Activated effector memory CD4-positive, alpha-beta T cell treated with anti-CD3 and anti-CD28 coated beads, Interleukin-2, amount 50 U/mL, for 16 hours (primary cell): ENCODE measurements around the gene GLRB.
"Not testable (repeated sequence)": the region's sequence is repeated elsewhere in the genome, so short reads cannot be mapped to it uniquely, and the experiment has no call there.

ENCODE experiments used
- DNase-seq: peaks from one replicate; pipeline ENCODE4 v3.0.0-alpha.2; 2020

The GLRB gene

GRCh38 chr4:157141976-157142375 lies 66.0 kb downstream of the GLRB start:
- no peak for DNase-seq

- DNase-seq = no peak
Observed at GRCh38 chr4:157143369-157143768, 67.4 kb downstream of the GLRB start.

GRCh38 chr4:157151711-157152110 lies 75.8 kb downstream of the GLRB start:
- no peak for DNase-seq

GRCh38 chr4:157165935-157166610 lies 90.1 kb downstream of the GLRB start:
- DNase-seq = no peak

- DNase-seq = no peak
Observed at GRCh38 chr4:157170321-157170720, 94.4 kb downstream of the GLRB start.

- no peak for DNase-seq
Observed at GRCh38 chr4:157172011-157172410, 96.1 kb downstream of the GLRB start.

GRCh38 chr4:157180268-157180667 lies 104.3 kb downstream of the GLRB start:
- DNase-seq = not testable (repeated sequence)

GRCh38 chr4:157184300-157184699 lies 108.3 kb downstream of the GLRB start:
- DNase-seq = no peak

GRCh38 chr4:157185363-157185762 lies 109.4 kb downstream of the GLRB start:
- no peak for DNase-seq

GRCh38 chr4:157195374-157195773 lies 119.4 kb downstream of the GLRB start:
- no peak for DNase-seq

GRCh38 chr4:157196046-157196445 lies 120.1 kb downstream of the GLRB start:
- no peak for DNase-seq

- no peak for DNase-seq
Observed at GRCh38 chr4:157204634-157205244, 128.8 kb downstream of the GLRB start.

- DNase-seq = no peak
Observed at GRCh38 chr4:157217708-157218107, 141.8 kb downstream of the GLRB start.

- DNase-seq = no peak
Observed at GRCh38 chr4:157219711-157220370, 143.9 kb downstream of the GLRB start.

GRCh38 chr4:157220371-157220881 lies 144.5 kb downstream of the GLRB start, which contains the start of gene GRIA2:
Gene GRIA2 (plus strand): TSS chr4:157220728. CDS start chr4:157221043, 315 bp downstream.
- DNase-seq = no peak

GRCh38 chr4:157221426-157221894 lies 145.5 kb downstream of the GLRB start:
- no peak for DNase-seq
